Measurements from ENCODE around the gene MIPOL1. TPM values are rescaled to one million over a fixed set of nuclear protein-coding genes. Genes with fewer than 3 reads are reported as not detected.

The MIPOL1 gene
- total RNA-seq, 1 experiment from 2014 or later, result 15.4 TPM

GRCh38 chr14:37153005-37153404, 44.7 kb upstream of the MIPOL1 start:
- CTCF ChIA-PET, result no interaction called here
- no peak overlapping the region for H3K9ac ChIP-seq (ENCODE audit: low read length)
- H3K36me3 ChIP-seq (ENCODE audit: control insufficient read depth in 1 of 2, insufficient read depth in 2 of 2, low read length in 2 of 2), result no peaks in the 10 kb centered on the region
- H3K4me3 ChIP-seq (replicated peaks in 1 of 2; ENCODE audit: low read depth in 1 of 2, low read length in 2 of 2), result no peak overlapping the region
- no peaks in the 10 kb centered on the region for H3K9me3 ChIP-seq (ENCODE audit: control insufficient read depth in 1 of 2, insufficient read depth in 1 of 2, low read depth in 1 of 2, low read length in 2 of 2)
- no peaks in the 10 kb centered on the region for H3K27me3 ChIP-seq (ENCODE audit: insufficient read depth, low read length)
- no peak overlapping the region for H2AFZ ChIP-seq (ENCODE audit: low read depth, low read length, poor library complexity, severe bottlenecking)
- intact Hi-C loops (cut with micrococcal nuclease), result loop anchor here (10.0 kb wide), 1 partner anchor 1268 kb away; no protein-coding TSS in a partner anchor
- TF ChIP-seq MAX (IDR thresholded peaks at IDR 0.05) (no peak), CEBPB (IDR thresholded peaks at IDR 0.05; ENCODE audit: low read depth) (no peak), FOSL1 (IDR thresholded peaks at IDR 0.05; ENCODE audit: low read depth) (no peak), YY1 (IDR thresholded peaks at IDR 0.05; ENCODE audit: extremely low read depth, insufficient replicate concordance, low read depth, low read length) (no peak), JUND (IDR thresholded peaks at IDR 0.05) (no peak), SRF (IDR thresholded peaks at IDR 0.05; ENCODE audit: low read depth) (no peak), CTCF (IDR thresholded peaks at IDR 0.05 in 2 of 3, conservative IDR thresholded peaks at IDR 0.05 in 1 of 3; ENCODE audit: borderline replicate concordance in 1 of 3, insufficient read depth in 1 of 3, low read depth in 2 of 3, low read length in 2 of 3) (no peak), ZFX (IDR thresholded peaks at IDR 0.05) (no peak), TCF7L2 (IDR thresholded peaks at IDR 0.05; ENCODE audit: borderline replicate concordance, extremely low read depth, insufficient read depth, insufficient read length) (no peak), ZNF274 (IDR thresholded peaks at IDR 0.05; ENCODE audit: low read depth, low read length) (no peak), EGR1 (IDR thresholded peaks at IDR 0.05; ENCODE audit: low read depth) (no peak), ATF3 (IDR thresholded peaks at IDR 0.05) (no peak), CBX3 (IDR thresholded peaks at IDR 0.05; ENCODE audit: low read depth) (no peak), EZH2 (IDR thresholded peaks at IDR 0.05) (no peak), POLR2AphosphoS5 (IDR thresholded peaks at IDR 0.05; ENCODE audit: low read depth, low read length) (no peak), RAD21 (IDR thresholded peaks at IDR 0.05; ENCODE audit: low read depth) (no peak), REST (IDR thresholded peaks at IDR 0.05; ENCODE audit: low read depth) (no peak), ELF1 (IDR thresholded peaks at IDR 0.05; ENCODE audit: borderline replicate concordance, low read depth) (no peak)
- peaks cover 0 to 3% of the 10 kb centered on the region in 2 experiments; a peak in 1 of 4 replicates for H3K4me1 ChIP-seq (ENCODE audit: control insufficient read depth in 1 of 2, insufficient read depth in 2 of 2, low read length in 2 of 2)
- H4K20me1 ChIP-seq (ENCODE audit: insufficient read depth), result no peaks in the 10 kb centered on the region
- no TSS peak for BruUV-seq (replicated peaks)
- no peaks in the 10 kb centered on the region for H3K79me2 ChIP-seq (ENCODE audit: insufficient read depth, low read length)
- no peak overlapping the region for H3K27ac ChIP-seq (ENCODE audit: low read depth, low read length)
- ATAC-seq, result no peak
- no peaks in the 10 kb centered on the region for H3K9me2 ChIP-seq (ENCODE audit: insufficient read depth)
- RAD21 ChIA-PET (ENCODE audit: low non-redundant PET in 1 of 2, low total read pairs in 2 of 2, uncharacterized antibody in 2 of 2, unreplicated experiment in 2 of 2), result no interaction called here
- DNase-seq (ENCODE audit: low read depth, low spot score), result no peak
- POLR2A ChIA-PET, result no interaction called here
- no peak overlapping the region for H3K4me2 ChIP-seq (ENCODE audit: low read length)

Measured in HCT116 (cell line).